IPS-18a (cell line): ENCODE data around the gene DCTD.

Experiments used
- H3K27ac ChIP-seq: one replicate; pipeline ENCODE4 v1.5.1; 2013; ENCODE audit warnings: low read length
- H3K27me3 ChIP-seq: one replicate; pipeline ENCODE4 v1.6.1; 2013; ENCODE audit warnings: mild to moderate bottlenecking, low read length; ENCODE audit not compliant: control insufficient read depth, insufficient read depth
- H3K36me3 ChIP-seq: one replicate; pipeline ENCODE4 v1.6.1; 2013; ENCODE audit warnings: low read depth, low read length; ENCODE audit not compliant: control insufficient read depth
- H3K4me1 ChIP-seq: one replicate; pipeline ENCODE4 v1.6.1; 2013; ENCODE audit warnings: low read depth, low read length; ENCODE audit not compliant: control insufficient read depth
- H3K4me3 ChIP-seq: one replicate; pipeline ENCODE4 v1.5.1; 2013; ENCODE audit warnings: low read length
- H3K9ac ChIP-seq: one replicate; pipeline ENCODE4 v1.6.1; 2013; ENCODE audit warnings: mild to moderate bottlenecking, low read length, moderate library complexity
- H3K9me3 ChIP-seq: one replicate; pipeline ENCODE4 v1.6.1; 2013; ENCODE audit warnings: low read depth, low read length; ENCODE audit not compliant: control insufficient read depth

DCTD gene

GRCh38 chr4:182886205-182886604 lies 31.0 kb downstream of the DCTD start:
- no peak overlapping the region for H3K4me3 ChIP-seq
- H3K36me3 ChIP-seq: peaks cover 16% of the 10 kb centered on the region
- no peaks in the 10 kb centered on the region for H3K4me1 ChIP-seq
- no peak overlapping the region for H3K27ac ChIP-seq
- no peak overlapping the region for H3K9ac ChIP-seq
- H3K9me3 ChIP-seq: peaks cover 10% of the 10 kb centered on the region
- H3K27me3 ChIP-seq: no peaks in the 10 kb centered on the region

GRCh38 chr4:182885738-182886077 lies 31.5 kb downstream of the DCTD start:
- Histone ChIP-seq H3K27me3 (no peaks in the 10 kb centered on the region), H3K4me3 (no peak overlapping the region), H3K27ac (no peak overlapping the region), H3K4me1 (no peaks in the 10 kb centered on the region), H3K9ac (no peak overlapping the region), H3K36me3 (peaks cover 11% of the 10 kb centered on the region), H3K9me3 (peaks cover 10% of the 10 kb centered on the region)

- peaks cover 6% of the 10 kb centered on the region for H3K36me3 ChIP-seq
- no peaks in the 10 kb centered on the region for H3K27me3 ChIP-seq
- no peak overlapping the region for H3K27ac ChIP-seq
- peaks cover 10% of the 10 kb centered on the region for H3K9me3 ChIP-seq
- H3K4me3 ChIP-seq: no peak overlapping the region
- no peak overlapping the region for H3K9ac ChIP-seq
- no peaks in the 10 kb centered on the region for H3K4me1 ChIP-seq
Measured at GRCh38 chr4:182885022-182885737, 32.0 kb downstream of the DCTD start.

GRCh38 chr4:182884040-182884439 lies 33.1 kb downstream of the DCTD start:
- no peaks in the 10 kb centered on the region for H3K27me3 ChIP-seq
- peaks cover 10% of the 10 kb centered on the region for H3K9me3 ChIP-seq
- no peak overlapping the region for H3K4me3 ChIP-seq
- H3K4me1 ChIP-seq: no peaks in the 10 kb centered on the region
- H3K36me3 ChIP-seq: peaks cover 4% of the 10 kb centered on the region
- no peak overlapping the region for H3K27ac ChIP-seq
- no peak overlapping the region for H3K9ac ChIP-seq

GRCh38 chr4:182883351-182883750 lies 33.8 kb downstream of the DCTD start:
- Histone ChIP-seq H3K9me3 (peaks cover 10% of the 10 kb centered on the region), H3K4me1 (no peaks in the 10 kb centered on the region), H3K9ac (no peak overlapping the region), H3K27me3 (no peaks in the 10 kb centered on the region), H3K27ac (no peak overlapping the region), H3K36me3 (peaks cover 4% of the 10 kb centered on the region), H3K4me3 (no peak overlapping the region)

- Histone ChIP-seq H3K4me3 (no peak overlapping the region), H3K27me3 (no peaks in the 10 kb centered on the region), H3K36me3 (peaks cover under 1% of the 10 kb centered on the region), H3K9ac (no peak overlapping the region), H3K27ac (no peak overlapping the region), H3K9me3 (peaks cover 10% of the 10 kb centered on the region), H3K4me1 (no peaks in the 10 kb centered on the region)
Measured at GRCh38 chr4:182881914-182882313, 35.3 kb downstream of the DCTD start.

- Histone ChIP-seq H3K4me3 (no peak overlapping the region), H3K36me3 (no peaks in the 10 kb centered on the region), H3K9ac (no peak overlapping the region)
Measured at GRCh38 chr4:182880387-182881356, 36.5 kb downstream of the DCTD start.

GRCh38 chr4:182879913-182880312 lies 37.3 kb downstream of the DCTD start:
- no peak overlapping the region for H3K9ac ChIP-seq
- no peaks in the 10 kb centered on the region for H3K27me3 ChIP-seq
- H3K4me3 ChIP-seq: no peak overlapping the region
- H3K9me3 ChIP-seq: peaks cover 5% of the 10 kb centered on the region
- no peak overlapping the region for H3K27ac ChIP-seq
- H3K4me1 ChIP-seq: no peaks in the 10 kb centered on the region
- H3K36me3 ChIP-seq: no peaks in the 10 kb centered on the region

More at GRCh38 chr4:182880387-182881356, 36.5 kb downstream of the DCTD start:
- Histone ChIP-seq H3K27ac (no peak overlapping the region), H3K27me3 (no peaks in the 10 kb centered on the region), H3K9me3 (peaks cover 10% of the 10 kb centered on the region), H3K4me1 (no peaks in the 10 kb centered on the region)

GRCh38 chr4:182878633-182879495 lies 38.3 kb downstream of the DCTD start:
- Histone ChIP-seq H3K9ac (no peak overlapping the region), H3K9me3 (no peaks in the 10 kb centered on the region), H3K27me3 (no peaks in the 10 kb centered on the region), H3K4me3 (no peak overlapping the region), H3K36me3 (no peaks in the 10 kb centered on the region), H3K27ac (no peak overlapping the region), H3K4me1 (no peaks in the 10 kb centered on the region)

GRCh38 chr4:182877326-182877883 lies 39.8 kb downstream of the DCTD start:
- Histone ChIP-seq H3K4me1 (no peaks in the 10 kb centered on the region), H3K36me3 (no peaks in the 10 kb centered on the region), H3K9me3 (no peaks in the 10 kb centered on the region), H3K27me3 (no peaks in the 10 kb centered on the region), H3K4me3 (no peak overlapping the region), H3K9ac (no peak overlapping the region), H3K27ac (no peak overlapping the region)

GRCh38 chr4:182876427-182876826 lies 40.8 kb downstream of the DCTD start:
- Histone ChIP-seq H3K9me3 (no peaks in the 10 kb centered on the region), H3K9ac (no peak overlapping the region), H3K4me1 (no peaks in the 10 kb centered on the region), H3K4me3 (no peak overlapping the region), H3K36me3 (no peaks in the 10 kb centered on the region), H3K27me3 (no peaks in the 10 kb centered on the region), H3K27ac (no peak overlapping the region)
